Stimulated activated CD4-positive, alpha-beta T cell treated with anti-CD3 and anti-CD28 coated beads, Interleukin-1b, Interleukin-23, amount 100 ng/mL, for 4 hours (primary cell): ENCODE results near the gene PCDH15.
"Not testable (repeated sequence)": the region's sequence is repeated elsewhere in the genome, so short reads cannot be mapped to it uniquely, and the experiment has no call there.

Experiments used
- DNase-seq, 2 donors: peaks; one replicate each; pipeline ENCODE4 v3.0.0-alpha.2; 2020; ENCODE audit warnings: low read depth in 2 of 2

Gene PCDH15

DNA sequence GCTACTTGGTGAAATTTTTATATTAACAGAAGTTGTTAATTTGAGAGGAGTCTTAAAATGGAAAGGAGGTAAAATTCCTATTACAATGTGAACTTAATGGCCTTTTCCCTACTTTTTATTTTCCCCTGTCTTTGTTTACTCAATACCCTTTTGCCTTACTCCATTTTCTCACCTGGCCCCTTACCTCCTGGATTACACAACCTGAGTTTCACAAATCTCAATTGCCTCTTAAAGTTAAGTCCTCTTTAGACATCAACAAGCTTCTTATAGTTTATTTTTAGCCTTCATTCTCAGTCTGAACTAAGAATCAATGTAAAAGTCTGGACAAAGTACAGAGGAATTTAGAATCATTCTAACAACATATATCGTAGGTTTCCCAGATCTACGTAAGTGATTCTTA lies 247.0 kb downstream of the PCDH15 start:
- no peak for DNase-seq

DNA sequence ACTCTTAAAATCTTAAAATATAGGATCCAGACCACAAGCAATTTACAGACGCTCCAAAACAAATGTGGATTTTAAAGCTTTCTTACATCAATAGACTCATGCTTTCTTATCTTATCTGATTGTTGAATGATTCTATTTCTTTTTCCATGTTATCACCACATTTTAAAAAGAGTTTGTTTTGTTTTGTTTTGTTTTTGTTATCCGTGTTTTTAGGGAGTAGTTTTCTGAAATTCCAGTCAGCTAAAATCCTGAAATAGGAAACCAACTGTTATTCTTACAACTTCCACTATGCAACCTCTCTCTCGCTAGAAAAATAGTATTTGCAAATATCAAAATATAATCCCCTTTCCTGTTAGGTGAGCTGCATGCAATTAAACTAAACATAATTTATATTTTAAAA lies 251.0 kb downstream of the PCDH15 start:
- no peak for DNase-seq

DNA sequence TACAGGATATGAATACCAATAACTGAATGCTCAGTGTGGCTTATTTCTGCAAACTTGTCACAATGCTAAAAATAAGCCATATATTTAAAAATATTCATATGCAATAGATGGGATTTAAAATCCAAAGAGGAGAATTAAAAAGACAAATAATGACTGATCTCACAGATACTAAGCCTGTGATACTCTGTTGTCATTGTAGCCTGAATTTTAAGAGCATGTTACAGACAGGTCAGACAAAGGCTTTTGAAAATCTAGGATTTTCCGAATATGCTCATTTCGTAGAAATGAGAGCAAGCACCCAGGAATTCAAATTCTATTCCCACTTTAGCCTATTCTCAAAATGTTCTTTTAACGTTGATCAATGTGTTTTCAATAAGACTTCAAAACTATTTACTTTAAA lies 269.7 kb downstream of the PCDH15 start:
- no peak for DNase-seq

DNA sequence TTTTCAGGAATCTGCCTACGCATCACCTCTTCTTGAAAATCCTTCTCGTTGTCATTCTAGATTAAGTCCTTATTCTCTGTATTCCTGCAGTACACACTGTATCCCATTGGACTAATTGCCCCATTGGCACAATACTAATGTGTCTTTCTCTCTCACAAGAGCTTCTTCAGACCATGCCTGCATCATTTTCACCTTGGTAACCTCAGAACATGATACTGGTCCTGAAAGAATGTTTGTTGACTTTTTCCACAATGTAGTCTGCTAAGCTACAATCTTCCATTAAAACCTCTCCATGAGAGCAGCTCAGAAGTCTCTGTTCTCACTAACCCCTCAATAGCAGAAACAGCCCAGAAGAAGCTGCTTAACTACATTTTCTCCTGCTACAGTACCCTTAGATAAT lies 270.7 kb downstream of the PCDH15 start:
- no peak for DNase-seq

DNA sequence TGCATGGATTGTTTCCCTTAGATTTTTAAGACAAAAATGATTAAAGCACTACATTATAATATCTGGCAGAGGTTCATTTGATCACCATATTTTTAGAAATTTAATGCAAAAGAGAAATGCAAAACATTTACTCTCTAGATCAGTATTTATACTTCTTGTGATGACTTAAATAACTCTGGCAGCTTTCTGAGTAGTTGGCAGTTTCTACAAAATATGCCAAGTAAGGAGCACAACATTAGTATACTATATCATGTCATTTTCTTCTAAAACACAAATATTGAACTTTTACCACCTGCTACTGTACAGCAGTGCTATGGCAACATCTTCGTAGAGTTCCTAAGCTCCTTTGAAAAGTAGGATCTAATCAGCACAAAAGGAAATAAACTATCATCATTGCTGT lies 275.2 kb downstream of the PCDH15 start:
- no peak for DNase-seq

DNA sequence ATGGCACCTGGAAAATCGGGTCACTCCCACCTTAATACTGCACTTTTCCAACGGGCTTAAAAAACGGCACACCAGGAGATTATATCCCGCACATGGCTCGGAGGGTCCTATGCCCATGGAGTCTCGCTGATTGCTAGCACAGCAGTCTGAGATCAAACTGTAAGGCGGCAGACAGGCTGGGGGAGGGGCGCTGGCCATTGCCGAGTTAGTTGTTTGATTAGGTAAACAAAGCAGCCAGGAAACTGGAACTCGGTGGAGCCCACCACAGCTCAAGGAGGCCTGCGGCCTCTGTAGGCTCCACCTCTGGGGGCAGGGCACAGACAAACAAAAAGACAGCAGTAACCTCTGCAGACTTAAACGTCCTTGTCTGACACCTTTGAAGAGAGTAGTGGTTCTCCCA lies 285.8 kb downstream of the PCDH15 start:
- not testable (repeated sequence) for DNase-seq

DNA sequence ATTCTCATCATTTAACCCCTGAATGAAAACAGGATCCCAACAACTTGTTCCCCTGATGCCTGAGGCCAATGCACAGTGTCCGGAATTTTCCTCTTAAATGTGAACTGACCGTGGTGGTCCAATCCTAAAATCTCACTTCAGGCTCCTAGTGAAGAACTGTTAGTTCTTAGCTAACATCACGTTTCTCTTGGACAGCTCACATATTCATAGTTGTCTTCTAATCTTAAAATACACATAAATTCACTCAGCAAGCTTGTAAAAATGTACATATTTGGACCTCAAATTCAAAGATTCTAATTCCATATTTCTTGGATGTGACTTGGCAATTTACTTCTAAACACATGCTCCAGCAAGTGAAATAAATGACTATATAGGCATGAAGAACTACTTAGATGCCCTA lies 297.2 kb downstream of the PCDH15 start:
- DNase-seq = no peak

DNA sequence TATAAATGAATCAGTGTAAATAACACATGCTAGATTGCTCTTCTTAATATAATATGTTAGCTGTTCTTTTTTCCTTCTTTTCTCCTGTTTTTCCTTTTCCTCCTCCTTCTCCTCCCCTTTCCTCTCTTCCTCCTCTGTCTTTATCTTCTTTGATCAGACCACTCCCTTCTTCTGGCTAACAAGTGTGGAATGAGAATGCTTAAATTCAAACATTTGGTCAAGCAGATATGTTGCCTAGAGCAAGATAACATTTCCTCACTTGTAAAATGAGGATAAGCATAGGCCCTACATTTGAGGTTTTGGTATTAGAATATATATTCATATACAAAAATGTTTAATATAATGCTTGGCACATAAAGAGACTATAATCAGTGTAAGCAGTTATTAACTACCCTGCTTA lies 299.1 kb downstream of the PCDH15 start:
- no peak for DNase-seq

DNA sequence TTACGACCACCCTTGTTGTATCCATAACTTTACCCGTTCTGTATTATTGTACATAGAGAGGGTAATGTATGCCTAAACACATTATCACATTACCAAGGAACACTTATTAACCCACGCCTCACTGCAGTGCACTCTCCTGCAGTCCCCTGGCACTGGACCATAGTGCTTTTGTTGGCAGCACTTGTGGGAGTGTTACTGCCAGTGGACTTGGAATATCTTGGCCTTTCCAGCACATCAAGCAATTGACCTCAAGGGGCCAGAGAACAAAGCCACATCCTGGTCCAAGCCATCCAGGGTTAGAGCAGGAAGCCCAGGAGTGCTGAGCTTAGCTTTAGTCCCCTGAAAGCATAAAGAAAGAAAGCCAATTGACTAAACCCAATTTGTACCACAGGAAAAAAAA lies 304.2 kb downstream of the PCDH15 start:
- no peak for DNase-seq

DNA sequence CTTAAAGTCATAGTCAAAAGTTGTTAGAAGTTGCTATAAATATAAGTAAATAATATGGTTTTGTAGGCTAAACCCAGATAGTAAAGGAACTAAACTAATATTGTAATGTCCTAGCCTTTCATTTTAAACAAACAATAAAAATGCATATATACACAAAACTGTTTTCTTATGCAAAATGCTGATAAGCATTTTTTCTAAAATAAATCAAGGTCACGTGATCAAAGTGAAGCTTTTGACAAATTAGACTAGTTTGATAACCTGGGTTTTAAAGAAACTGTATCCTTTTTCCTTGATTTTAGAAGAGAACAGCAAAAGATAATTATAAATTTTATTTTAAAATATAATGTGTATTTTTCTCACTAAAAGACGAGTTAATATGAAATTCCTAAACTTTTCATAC lies 313.3 kb downstream of the PCDH15 start:
- no peak for DNase-seq

DNA sequence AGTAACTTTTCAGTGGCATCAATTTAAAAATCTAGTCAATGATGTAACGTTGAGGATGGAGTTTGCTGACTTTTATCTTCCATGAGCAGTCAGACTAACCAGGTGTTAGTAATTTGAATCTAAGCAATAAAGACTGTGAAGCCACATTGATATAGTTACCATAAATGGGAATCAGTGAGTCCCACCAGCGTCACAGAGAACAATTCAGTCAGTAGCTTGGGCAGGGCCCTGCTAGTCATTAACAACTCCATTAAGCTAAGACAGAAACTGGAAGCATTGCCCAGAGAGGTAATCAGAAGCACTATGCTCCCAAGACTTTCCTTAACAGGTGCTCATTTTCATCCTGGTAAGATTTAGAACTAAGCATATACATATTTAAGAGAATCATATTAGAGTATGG lies 315.1 kb downstream of the PCDH15 start:
- DNase-seq = no peak

DNA sequence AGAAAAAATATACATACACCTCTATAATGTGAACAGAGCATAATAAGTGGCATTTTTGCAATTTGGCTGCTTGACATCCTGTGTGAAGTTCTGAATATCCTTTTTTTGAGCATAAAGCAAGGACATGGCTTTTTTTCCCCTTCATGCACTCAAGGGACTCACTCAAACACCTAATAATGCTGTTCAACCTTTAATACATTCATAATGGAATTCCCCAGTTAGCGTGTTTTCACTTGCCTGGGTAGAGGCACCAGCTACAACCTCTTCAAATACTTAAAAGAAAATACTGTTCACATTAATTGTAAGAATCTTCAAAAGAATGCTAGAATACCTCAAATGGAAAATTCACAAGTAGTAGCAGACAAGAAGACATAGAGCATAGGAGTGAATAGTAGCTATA lies 316.8 kb downstream of the PCDH15 start:
- DNase-seq = no peak

DNA sequence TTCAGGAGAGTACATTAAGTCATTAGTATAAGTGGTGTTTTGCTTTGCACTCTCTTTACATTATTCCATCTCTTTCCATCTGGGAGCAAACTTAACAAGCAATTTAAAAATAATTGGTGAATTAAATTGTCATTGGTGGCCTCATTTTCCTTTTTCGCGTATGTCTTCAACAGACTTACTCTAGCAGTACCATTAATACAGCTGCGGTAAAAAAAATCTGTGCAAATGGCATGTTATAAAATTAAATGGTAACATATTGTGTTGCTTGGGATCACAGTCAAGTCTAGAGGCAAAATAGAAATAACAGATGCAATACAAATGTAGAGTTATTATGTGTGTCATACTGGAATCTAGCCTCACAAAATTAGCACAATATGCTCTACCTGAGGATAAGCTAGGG lies 322.4 kb downstream of the PCDH15 start:
- DNase-seq = no peak

DNA sequence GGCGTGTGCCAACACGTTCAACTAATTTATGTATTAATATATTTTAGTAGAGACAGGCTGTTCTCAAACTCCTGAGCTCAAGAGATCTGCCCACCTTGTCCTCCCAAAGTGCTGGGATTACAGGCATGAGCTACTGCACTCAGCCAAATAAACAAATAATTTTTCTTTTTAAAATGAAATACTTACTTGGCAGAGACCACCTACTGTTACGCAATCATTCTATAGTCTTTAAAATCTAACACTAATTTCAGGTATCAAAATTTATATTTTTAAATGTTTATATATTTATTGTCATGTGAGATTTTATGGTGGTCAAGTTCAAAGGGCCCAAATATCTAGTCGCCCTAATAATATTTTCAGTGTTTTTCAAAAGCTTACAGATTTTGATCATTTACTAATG lies 323.3 kb downstream of the PCDH15 start:
- DNase-seq = no peak

DNA sequence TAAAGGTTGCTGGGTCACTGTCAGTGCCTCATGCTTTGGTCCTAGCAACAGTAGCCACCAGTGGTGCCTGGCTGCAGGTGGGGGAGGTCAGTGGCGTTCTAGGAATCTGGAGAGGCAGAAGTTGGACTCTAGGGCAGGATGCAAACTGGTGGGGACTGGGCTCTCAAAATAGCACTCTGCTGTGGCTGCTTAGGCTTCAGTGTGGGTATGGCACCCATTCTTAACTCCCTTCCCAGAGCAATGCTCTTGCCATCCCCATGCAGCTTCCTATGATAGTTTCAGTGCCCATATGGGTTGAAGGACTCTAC lies 330.8 kb downstream of the PCDH15 start:
- DNase-seq = no peak

DNA sequence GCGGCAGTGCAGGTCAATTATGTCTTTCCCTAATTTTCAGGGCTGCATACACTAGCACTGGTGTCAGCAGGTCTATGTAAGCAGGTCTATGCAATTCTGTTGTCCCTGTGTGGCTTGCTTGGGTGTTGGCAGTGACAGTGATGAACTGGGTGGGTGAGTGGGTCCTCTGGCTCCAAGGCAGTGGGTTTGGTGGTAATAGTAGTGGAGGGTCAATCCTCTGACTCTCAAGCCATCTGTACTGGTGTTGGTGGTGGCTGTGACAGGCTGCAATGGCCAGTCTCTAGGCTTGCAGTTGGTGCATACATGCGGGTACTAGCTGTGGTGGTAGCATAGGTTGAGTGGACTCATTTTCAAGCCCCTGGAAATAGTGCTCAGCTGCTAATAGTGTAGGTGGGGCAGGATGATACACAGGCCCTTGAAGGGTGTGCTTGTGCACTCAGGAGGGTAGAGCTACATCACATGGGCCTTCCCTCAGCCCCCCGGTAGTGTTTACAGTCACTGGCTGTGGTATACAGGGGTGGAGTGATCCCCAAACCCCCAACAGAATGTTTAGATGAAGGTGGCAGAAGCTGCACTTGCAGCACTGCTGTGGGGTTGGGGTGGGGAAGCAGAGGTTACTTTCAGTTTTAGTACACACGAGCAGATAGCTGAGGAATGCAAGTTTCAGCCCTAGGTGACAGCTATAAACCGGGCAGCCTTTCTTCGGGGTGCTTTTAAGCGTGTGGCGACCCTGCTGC lies 331.3 kb downstream of the PCDH15 start:
- no peak for DNase-seq

DNA sequence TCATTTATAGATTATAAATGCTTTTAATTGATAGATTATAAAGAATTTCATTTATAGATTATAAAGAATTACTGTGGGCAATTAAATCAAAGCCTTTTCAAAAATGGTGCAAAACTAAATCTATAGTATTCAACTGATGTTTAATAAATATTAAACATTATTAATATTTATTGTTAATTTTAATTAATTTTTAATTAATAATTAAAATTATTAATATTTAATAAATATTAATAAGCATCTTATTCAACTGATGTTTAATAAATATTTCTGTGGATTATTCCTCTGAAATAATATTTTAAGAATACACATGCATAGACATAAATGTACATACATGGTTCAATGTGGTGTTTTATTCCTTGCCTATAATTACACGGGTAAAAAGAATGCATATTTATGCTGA lies 346.8 kb downstream of the PCDH15 start:
- no peak for DNase-seq

DNA sequence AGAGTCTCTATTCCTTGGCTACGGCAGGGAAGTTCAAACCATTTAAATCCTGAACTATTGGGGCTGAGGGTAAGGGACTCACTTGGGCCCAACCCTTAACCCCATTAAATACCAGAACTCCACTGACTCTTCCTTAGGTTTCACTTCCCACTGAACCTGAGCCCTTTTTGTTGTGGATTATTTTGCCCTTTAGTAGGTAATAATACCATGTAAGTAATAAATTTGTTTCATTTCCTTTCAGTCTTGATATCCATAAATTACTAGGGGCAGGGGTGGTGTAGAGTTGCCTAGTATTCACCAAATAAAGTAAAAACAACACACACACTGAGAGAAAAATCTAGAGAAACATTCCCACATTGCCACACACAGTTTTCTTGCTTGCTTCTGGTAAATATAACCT lies 352.0 kb downstream of the PCDH15 start:
- no peak for DNase-seq

DNA sequence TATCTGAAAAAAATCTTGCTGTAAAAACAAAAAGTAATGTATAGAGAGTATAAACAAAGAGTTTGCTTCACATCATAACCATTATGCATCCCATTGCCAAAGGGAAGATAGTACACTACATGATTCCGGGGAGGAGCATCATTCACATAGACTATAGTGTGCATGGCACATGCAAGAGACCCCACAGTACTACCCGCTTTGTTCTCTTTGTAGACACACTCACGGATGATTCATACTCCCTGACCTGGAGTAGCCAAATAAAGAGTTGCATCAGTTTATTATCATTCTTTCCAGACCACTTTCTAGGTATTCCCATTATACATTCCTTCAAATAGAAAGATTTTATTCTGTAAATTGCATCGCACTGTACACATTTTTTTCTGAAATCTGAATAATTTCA lies 356.9 kb downstream of the PCDH15 start:
- no peak for DNase-seq

DNA sequence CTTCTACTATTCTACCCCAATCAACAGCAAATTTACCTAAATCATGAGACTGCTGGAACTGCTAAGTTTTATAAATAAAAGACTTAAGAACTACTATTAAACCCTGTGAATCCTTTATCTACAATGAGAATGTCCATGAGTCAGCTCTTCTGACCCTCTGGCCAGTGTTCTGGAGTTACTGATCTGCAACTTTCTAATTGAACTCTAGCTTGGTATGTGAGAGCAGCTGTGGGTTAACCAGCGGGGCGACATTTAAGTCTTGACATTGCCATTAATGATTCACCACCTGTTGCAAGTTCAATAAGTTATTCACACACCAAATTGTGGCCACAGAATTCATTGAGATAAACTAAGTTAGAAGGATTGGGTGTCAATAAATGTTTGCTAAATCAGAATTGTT lies 359.8 kb downstream of the PCDH15 start:
- DNase-seq = no peak

DNA sequence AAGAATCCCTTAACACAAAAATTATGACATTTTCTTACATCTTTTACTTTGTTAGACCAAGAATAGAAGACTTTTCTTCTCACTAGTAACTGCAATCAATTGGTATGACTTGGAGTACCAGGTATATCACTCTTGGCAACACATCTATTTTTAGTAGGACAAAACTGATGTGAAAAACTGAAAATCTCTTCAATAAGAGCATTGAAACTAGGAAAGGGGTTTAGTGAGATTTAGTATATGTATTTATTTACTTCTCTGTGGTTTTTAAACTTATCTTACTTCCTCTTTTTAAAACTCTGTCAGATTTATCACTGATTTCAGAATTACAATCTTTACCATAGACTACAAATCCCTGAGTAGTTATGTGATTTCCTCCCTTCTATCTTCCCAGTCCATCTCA lies 366.2 kb downstream of the PCDH15 start:
- DNase-seq = no peak

DNA sequence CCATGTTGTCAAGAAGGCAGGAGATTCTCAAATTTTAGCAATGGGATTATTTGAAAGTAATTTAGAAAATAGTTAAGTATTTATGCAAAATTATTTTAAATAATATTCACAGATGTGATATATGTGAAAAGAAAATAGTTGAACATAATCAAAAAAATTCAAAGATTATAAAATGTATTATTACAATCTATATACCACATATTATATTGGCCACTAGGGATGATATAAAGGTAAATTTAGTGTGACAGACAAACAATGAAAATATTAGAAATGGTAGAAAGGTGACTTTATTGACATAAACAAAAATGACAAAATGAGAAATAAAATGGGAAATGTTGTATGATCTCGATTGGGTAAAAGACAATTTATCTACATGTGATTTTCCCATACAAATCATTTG lies 385.5 kb downstream of the PCDH15 start:
- no peak for DNase-seq

DNA sequence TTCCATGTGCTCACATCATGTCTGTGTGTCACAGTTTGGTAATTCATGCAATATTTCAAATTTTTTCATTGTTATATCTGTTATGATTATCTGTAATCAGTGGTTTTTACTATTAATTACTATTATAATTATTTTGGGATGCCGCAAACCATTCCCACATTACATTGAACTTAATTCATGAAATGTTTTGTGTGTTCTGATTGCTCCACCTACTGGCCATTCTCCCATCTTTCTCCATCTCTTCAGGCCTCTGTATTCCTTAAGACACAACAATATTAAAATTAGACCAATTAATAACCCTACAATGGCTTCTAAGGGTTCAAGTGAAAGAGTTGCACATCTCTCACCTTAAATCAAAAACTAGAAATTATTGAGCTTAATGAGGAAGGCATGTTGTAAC lies 398.5 kb downstream of the PCDH15 start:
- no peak for DNase-seq

DNA sequence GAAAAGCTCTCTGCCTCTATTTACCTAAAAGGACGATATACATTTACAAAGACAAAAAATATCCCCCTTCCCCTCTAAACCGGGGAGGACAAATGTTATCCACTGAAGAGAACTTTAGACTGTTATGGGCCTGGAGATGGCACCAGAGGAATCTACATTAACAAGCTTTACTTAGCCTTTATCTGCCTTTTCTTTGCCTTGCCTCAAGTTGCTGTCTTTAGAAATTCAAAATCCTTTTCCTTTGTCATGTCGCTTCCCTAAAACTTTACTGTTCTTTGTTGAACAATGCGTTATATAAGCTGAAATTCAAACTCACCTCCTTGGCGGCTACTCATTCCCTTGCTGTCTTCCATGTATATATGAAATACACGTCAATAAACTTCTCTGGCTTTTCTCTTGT lies 405.0 kb downstream of the PCDH15 start:
- no peak for DNase-seq

DNA sequence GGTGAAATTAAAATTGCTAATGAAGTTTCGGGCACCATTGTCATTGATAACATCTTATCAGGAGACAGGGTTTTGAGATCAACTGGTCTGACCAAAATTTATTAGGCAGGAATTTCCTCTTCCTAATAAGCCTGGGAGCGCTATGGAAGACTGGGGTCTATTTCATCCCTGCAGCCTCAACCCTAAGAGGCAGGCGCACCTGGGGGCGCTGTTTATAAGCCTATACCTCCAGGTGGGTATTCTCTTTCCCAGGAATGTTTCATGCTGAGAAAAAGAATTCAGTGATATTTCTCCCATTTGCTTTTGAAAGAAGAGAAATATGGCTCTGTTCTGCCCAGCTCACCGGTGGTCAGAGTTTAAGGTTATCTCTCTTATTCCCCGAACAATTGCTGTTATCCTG lies 406.4 kb downstream of the PCDH15 start:
- not testable (repeated sequence) for DNase-seq
